PFSK-1 (cell line): ENCODE data around the gene SPATS2L.

Experiments
- FOXP2 ChIP-seq: optimal IDR thresholded peaks from 2 replicates; pipeline ENCODE3; 2011; ENCODE audit warnings: borderline replicate concordance, control low read depth, inconsistent platforms; ENCODE audit not compliant: insufficient read depth; ENCODE audit errors: extremely low read length, extremely low read depth
- POLR2AphosphoS5 ChIP-seq: IDR thresholded peaks from 2 replicates; pipeline ENCODE4 v1.6.1; 2012; ENCODE audit warnings: low read depth, mild to moderate bottlenecking, control low read depth, low read length, moderate library complexity
- SIN3A ChIP-seq: IDR thresholded peaks from 2 replicates; pipeline ENCODE4 v1.6.1; 2012; ENCODE audit warnings: mild to moderate bottlenecking, low read length, moderate library complexity, borderline replicate concordance; ENCODE audit not compliant: insufficient read depth
- TAF1 ChIP-seq: IDR thresholded peaks from 2 replicates; pipeline ENCODE4 v1.6.1; 2012; ENCODE audit warnings: low read length, control low read depth, borderline replicate concordance; ENCODE audit not compliant: insufficient read depth
- TF ChIP-seq, protein P1 (sequence below), 2 experiments: IDR thresholded peaks; 2 replicates each; pipeline versions ENCODE4 v1.6.1 to v1.8.0; 2011 to 2012; ENCODE audit warnings: low read depth in 2 of 2, low read length in 2 of 2, control low read depth in 1 of 2, inconsistent platforms in 1 of 2, mild to moderate bottlenecking in 1 of 2, moderate library complexity in 1 of 2; ENCODE audit not compliant: insufficient read depth in 1 of 2

The SPATS2L gene

DNA sequence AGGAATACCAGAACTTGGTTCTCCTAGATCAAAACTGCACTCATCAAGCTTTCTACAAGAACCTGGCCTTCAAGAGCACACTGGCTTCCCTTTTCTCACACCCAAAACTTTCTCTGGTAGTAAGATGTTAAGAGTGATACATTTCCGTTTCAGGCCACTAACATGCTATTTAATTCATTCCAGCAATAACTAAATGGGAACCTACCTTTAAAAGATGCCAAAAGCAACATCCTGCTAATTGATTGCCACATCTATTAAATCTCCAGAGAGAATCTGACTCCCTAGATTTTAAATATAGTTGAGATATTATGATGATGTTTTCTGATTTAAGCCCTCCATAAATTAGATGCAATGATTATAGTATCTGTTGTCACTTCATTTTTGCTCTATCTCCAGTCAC, 131.8 kb downstream of the SPATS2L start:
- TF ChIP-seq SIN3A: no peak
- TF ChIP-seq, protein P1, sequence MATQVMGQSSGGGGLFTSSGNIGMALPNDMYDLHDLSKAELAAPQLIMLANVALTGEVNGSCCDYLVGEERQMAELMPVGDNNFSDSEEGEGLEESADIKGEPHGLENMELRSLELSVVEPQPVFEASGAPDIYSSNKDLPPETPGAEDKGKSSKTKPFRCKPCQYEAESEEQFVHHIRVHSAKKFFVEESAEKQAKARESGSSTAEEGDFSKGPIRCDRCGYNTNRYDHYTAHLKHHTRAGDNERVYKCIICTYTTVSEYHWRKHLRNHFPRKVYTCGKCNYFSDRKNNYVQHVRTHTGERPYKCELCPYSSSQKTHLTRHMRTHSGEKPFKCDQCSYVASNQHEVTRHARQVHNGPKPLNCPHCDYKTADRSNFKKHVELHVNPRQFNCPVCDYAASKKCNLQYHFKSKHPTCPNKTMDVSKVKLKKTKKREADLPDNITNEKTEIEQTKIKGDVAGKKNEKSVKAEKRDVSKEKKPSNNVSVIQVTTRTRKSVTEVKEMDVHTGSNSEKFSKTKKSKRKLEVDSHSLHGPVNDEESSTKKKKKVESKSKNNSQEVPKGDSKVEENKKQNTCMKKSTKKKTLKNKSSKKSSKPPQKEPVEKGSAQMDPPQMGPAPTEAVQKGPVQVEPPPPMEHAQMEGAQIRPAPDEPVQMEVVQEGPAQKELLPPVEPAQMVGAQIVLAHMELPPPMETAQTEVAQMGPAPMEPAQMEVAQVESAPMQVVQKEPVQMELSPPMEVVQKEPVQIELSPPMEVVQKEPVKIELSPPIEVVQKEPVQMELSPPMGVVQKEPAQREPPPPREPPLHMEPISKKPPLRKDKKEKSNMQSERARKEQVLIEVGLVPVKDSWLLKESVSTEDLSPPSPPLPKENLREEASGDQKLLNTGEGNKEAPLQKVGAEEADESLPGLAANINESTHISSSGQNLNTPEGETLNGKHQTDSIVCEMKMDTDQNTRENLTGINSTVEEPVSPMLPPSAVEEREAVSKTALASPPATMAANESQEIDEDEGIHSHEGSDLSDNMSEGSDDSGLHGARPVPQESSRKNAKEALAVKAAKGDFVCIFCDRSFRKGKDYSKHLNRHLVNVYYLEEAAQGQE (IDR thresholded peaks at IDR 0.05; ENCODE audit: insufficient read depth in 1 of 2, low read depth in 2 of 2, low read length in 2 of 2): no peak
- TF ChIP-seq POLR2AphosphoS5: no peak
- TF ChIP-seq TAF1: no peak

DNA sequence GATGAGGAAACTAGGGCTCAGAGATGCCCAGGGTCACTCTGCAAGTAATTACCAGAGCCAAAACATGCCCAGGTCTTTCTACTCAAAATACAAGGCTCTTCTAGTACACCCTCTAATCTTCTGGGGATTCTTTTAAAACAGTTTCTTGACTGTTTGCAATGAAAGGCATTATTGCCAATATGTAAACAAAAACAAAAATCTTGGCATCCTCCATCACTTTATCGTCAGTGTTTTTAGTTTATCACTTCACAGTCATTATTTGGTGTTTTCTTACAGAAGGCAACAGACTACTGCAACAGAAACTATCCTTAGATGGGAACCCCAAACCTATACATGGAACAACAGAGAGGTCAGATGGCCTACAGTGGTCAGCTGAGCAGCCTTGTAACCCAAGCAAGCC, 132.4 kb downstream of the SPATS2L start:
- TF ChIP-seq TAF1 (no peak), FOXP2 (no peak), SIN3A (no peak), POLR2AphosphoS5 (no peak)
- TF ChIP-seq, protein P1 (IDR thresholded peaks at IDR 0.05; ENCODE audit: insufficient read depth in 1 of 2, low read depth in 2 of 2, low read length in 2 of 2): no peak

DNA sequence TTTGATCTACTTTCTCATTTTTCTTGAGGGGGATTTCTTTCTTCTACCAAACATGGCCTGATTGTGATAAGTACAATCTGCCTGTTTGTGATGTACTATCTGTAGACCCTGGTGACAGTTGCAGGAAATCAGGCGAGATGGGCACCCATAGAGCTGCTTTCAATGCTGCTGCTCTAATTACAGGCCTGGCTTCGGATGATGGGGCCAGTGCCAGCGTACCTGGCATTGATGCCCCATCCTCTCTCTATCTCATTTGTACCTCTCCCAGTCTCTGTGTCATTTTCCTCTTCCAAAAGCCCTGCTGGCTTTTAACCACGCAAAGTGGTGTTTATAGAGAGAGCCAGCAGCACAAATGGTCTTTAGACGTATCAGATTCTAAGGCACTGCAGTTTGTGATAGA, 133.5 kb downstream of the SPATS2L start:
- TF ChIP-seq SIN3A: no peak
- TF ChIP-seq POLR2AphosphoS5: no peak
- TF ChIP-seq, protein P1 (IDR thresholded peaks at IDR 0.05; ENCODE audit: insufficient read depth in 1 of 2, low read depth in 2 of 2, low read length in 2 of 2): no peak
- no peak for TF ChIP-seq TAF1

DNA sequence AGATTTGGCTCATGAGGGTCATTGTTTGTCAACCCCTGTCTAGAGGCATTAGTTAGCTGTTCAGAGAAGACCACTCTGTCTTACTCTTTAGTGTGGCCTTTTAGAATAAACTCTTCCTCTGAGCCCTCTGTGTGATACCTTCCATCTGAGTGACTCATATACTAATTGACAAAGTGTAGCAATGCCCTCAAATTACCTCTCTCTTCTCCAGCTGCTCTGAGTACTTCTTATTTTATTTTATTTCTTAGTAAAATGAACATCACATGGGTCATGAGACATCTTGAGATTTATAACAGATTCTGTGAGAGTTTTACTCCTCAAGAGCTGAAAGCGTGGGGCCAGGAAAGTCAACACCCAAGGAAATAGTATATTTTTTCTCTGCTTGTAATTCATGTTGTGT, 136.0 kb downstream of the SPATS2L start:
- TF ChIP-seq SIN3A: no peak
- TF ChIP-seq POLR2AphosphoS5: no peak
- TF ChIP-seq, protein P1 (IDR thresholded peaks at IDR 0.05; ENCODE audit: insufficient read depth in 1 of 2, low read depth in 2 of 2, low read length in 2 of 2): no peak
- TF ChIP-seq TAF1: no peak
- no peak for TF ChIP-seq FOXP2

DNA sequence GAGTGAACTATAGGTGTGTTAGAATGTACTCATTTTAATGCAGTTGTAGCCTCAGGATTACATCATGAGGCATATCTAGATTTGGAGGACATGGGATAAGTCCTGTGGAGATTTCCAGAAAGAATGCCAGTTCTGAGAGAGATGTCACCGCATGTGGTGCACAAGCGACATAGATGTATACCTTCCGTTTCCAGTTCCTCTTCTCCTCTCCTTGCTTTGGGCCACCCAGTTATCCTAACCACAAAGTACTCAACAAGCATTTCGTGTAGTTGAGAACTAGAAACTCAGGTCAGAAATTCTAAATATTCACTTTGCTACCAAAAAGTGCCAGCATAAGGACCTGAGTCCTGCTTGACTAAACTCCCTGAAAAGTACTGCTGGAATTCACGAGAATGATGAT, 136.9 kb downstream of the SPATS2L start:
- no peak for TF ChIP-seq TAF1
- TF ChIP-seq SIN3A: no peak
- TF ChIP-seq FOXP2: no peak
- TF ChIP-seq, protein P1 (IDR thresholded peaks at IDR 0.05; ENCODE audit: insufficient read depth in 1 of 2, low read depth in 2 of 2, low read length in 2 of 2): no peak
- no peak for TF ChIP-seq POLR2AphosphoS5
